ENCODE results near the gene GALNT15. TPM values are rescaled to one million over a fixed set of nuclear protein-coding genes. Genes with fewer than 3 reads are reported as not detected.

The GALNT15 gene
- total and polyA plus RNA-seq, 2 donors (not counting 3 experiments of a cell fraction or from before 2014, with no cell fraction given), result 0.87 to 5.4 TPM

- POLR2A ChIA-PET, result interaction anchor here (1.3 kb wide), 1 partner anchor 113 kb away, joined by 4 read pairs; no protein-coding TSS in a partner anchor
- H4K20me1 ChIP-seq (replicated peaks; ENCODE audit: control insufficient read depth, extremely low read depth, insufficient read depth, low read length), result no peaks in the 10 kb centered on the region
- intact Hi-C loops (cut with micrococcal nuclease), result loop anchor here (1.0 kb wide), 1 partner anchor 113 kb away; no protein-coding TSS in a partner anchor
- DNase-seq (ENCODE audit: low read depth, low spot score) (no peak), FAIRE-seq (no peak)
- no peaks in the 10 kb centered on the region for H3K9me3 ChIP-seq (replicated peaks; ENCODE audit: control insufficient read depth, insufficient read depth, low read length)
- no peak overlapping the region for H3K4me3 ChIP-seq (replicated peaks in 1 of 3; ENCODE audit: insufficient read depth in 1 of 3, low read depth in 1 of 3, low read length in 3 of 3)
- H3K9me1 ChIP-seq (replicated peaks; ENCODE audit: control insufficient read depth, extremely low read depth, insufficient read depth, low read length), result no peaks in the 10 kb centered on the region
- no peak overlapping the region for H2AFZ ChIP-seq (ENCODE audit: low read depth, low read length)
- no peak for TF ChIP-seq GATA2 (IDR thresholded peaks at IDR 0.05; ENCODE audit: insufficient read depth, insufficient read length, low read depth, low read length)
- no peak for TF ChIP-seq EZH2 (IDR thresholded peaks at IDR 0.05; ENCODE audit: borderline replicate concordance, low read depth, low read length, severe bottlenecking)
- no peak for TF ChIP-seq MYC (IDR thresholded peaks at IDR 0.05; ENCODE audit: low read depth, low read length)
- no peak for TF ChIP-seq JUN (IDR thresholded peaks at IDR 0.05; ENCODE audit: borderline replicate concordance, insufficient read depth, insufficient read length, low read depth)
- no peak for TF ChIP-seq CTCF (IDR thresholded peaks at IDR 0.05; ENCODE audit: extremely low read depth in 1 of 2, insufficient read depth in 1 of 2, low read depth in 1 of 2, low read length in 2 of 2)
- no peak for TF ChIP-seq FOS (IDR thresholded peaks at IDR 0.05; ENCODE audit: borderline replicate concordance, insufficient read depth, low read length)
- no peak for TF ChIP-seq POLR2AphosphoS5 (IDR thresholded peaks at IDR 0.05; ENCODE audit: insufficient read depth, low read depth, low read length)
- no peak for TF ChIP-seq MAX (IDR thresholded peaks at IDR 0.05; ENCODE audit: insufficient read depth, insufficient read length)
- TF ChIP-seq POLR2A (IDR thresholded peaks at IDR 0.05; ENCODE audit: low read depth, low read length), result no peak
- no peak overlapping the region for H3K27ac ChIP-seq (ENCODE audit: insufficient read depth, low read depth, low read length)
- H3K27me3 ChIP-seq (ENCODE audit: control insufficient read depth in 2 of 2, insufficient read depth in 2 of 2, low read length in 2 of 2), result peaks cover 0 to 2% of the 10 kb centered on the region in 2 experiments
- no peaks in the 10 kb centered on the region for H3K36me3 ChIP-seq (ENCODE audit: control insufficient read depth in 2 of 2, extremely low read depth in 1 of 2, insufficient read depth in 2 of 2, low read length in 2 of 2)
- no TSS peak for BruUV-seq (replicated peaks)
- no peaks in the 10 kb centered on the region for H3K79me2 ChIP-seq (ENCODE audit: control insufficient read depth, insufficient read depth, low read length)
- dilution Hi-C loops (cut with MboI; ENCODE audit: extremely low pct_ligation_motif_present, low sequenced_read_pairs), result no loop called here
- H3K4me1 ChIP-seq (ENCODE audit: control insufficient read depth, extremely low read depth, insufficient read depth, low read length), result peaks cover 11% of the 10 kb centered on the region
- H3K4me2 ChIP-seq (ENCODE audit: insufficient read depth, low read length), result no peak overlapping the region
- no peak overlapping the region for H3K9ac ChIP-seq (replicated peaks; ENCODE audit: extremely low read depth, insufficient read depth, low read length)
- CTCF ChIA-PET, result interaction anchor here (1.1 to 13.3 kb wide), 6 partner anchors 26 to 144 kb away, joined by 3 to 459 read pairs (median 5); no protein-coding TSS in a partner anchor
Observed at GRCh38 chr3:16173283-16174025, 1.0 kb upstream of the GALNT15 start.
